NCI-H526 treated with DMSO at 0.1 percent for 48 hours (cell line): Measurements from ENCODE around the gene BTBD9.

ENCODE experiments used
- DNase-seq: peaks from one replicate; lab custom pipeline; 2025; lab: John Stamatoyannopoulos, UW

Gene BTBD9

DNA sequence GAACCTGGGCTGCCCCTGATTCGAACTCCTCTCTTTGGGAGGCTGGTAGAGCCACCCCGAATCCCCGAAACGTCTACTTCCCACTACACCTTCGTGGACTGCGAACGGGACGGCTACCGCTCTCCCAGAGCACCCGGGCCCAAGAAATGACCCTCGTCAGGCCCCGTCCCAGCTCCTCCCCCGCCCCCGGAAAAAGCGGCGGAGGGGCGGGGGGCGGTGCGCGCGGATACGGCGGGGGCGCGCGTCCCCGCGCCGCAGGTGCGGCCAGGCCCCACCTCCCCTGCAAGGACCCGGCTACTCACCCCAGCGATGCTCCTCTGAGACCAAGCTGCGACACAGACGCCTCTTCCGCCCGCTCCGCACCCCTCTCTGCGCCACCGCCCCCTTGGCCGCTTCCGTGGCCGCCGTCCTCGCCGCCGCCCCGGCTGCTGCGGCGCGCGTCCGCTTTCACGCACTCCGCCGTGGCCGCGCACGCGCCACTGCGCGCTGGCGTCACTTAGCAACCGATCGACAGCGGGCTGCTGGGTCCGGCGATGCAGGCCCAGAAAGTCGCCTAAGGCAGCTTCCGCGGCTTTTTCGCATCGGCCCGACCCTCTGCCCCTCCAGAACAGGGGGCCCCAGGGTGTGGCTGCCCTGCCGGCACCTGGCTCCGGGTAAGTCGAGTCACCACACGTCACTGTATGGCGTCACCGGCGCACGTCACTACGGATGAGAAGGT, at the start of gene BTBD9:
Gene BTBD9, minus strand, starts transcription at position 432 of the 718 bp plus-strand sequence.
- DNase-seq: peak; percentile 70

DNA sequence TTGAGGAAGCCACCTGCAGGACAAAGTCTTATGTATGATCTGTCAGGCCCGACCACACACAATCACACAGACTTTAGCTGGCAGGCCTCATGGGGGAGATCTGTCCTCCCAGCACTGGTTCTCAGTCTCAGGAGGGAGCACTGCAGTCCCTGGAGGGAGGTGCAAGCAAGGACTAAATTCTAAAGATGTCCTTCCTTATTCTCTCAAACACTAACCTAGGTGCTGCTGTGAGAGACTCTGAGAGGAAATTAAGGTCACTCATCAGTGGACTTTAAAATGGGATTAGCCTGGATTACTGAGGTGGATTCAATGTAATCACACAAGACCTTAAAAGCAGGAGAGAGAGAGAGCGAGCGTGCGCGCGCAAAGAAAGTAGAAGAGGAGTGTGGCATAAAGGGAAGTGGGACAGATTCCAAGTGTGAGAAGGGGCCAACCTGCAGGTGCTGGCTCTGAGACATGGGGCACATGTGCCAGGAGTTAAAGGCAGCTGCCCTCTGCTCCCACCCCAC, 48.9 kb upstream of the BTBD9 start:
- no peak for DNase-seq

DNA sequence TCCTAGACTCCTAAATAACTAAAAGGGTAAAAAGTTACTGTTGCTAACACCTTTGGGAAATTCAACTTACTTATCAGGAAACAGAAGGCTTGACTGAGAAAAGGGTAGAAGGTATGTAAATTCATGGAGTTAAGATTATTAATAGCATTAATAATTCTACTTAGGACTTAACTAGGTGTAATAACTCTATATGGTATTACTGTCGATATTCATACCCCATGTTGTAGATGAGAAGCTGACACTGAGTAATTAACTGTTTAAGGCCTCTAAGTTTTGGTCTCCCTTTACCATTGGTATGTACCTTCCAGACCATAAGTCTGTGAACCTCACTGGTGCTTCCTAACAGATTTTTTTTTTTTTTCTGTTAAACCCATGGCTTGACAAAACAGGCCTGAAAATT, 47.8 kb upstream of the BTBD9 start:
- no peak for DNase-seq

DNA sequence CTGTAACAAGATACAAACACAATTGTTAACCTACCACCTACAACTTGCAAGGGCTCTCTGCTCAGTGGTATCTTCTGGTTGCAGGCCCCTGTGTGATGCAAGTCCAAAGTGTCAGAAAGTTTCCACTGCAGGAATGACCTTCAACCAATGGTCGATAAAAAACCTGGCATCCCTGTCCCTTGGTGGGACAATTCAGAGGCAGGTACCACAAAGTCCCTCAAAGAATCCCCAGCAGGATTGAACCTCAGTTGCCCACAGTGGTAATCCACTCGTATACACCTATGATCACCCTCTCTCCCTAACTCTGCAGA, 47.3 kb upstream of the BTBD9 start:
- DNase-seq: no peak

DNA sequence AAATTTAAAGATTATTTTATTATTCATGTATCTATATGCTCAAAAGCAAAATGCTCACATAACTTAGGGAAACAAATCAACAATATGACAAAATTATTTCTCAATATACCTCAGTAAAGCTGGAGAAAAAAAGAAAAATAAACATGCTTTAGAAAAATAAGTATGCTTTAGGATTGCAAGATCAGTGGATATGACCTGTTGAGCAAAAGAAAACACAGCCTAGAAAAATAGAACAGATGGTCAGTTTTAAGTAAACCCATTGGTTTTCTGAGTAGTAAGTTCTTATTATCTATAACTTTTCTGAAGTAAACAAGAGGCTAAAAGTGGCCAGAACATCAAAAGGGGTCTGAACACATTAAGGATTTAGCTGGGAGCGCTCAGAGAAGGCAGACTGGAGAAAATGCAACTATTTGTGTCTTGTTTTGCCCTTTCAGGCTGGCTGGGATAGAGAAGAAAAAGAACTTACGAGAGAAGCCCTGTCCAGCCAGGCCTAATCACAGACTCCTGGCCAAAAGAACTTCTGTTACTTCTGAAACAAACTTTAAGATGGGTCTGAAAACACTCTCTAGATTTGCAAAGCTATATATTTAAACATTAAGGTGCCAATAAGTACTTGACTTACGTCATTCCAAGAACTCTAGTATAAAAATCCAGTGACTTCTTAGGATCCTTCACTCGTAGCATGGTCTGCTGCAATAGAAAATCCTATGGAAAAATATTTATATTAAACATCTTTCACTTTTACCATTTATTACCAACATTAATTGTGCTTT, 46.7 kb upstream of the BTBD9 start:
- no peak for DNase-seq

DNA sequence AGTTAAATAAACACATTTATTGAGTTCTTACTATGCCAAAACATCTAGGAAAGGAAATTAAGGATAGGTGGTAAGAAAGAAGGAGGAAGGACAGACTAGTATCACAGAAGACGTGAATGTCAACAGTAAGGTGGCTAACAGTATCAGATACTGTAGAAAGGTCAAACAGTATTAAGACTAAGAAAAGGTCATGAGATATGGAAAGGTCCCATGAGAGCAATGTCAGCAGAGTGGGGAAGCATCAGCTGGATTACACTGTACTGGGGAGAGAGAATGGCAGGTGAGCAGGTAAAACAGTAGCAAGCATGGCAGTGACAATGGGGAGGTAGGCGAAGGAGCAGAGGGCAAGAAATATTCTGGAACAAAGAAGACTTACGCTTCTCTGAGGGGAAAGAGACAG, 45.2 kb upstream of the BTBD9 start:
- no peak for DNase-seq

DNA sequence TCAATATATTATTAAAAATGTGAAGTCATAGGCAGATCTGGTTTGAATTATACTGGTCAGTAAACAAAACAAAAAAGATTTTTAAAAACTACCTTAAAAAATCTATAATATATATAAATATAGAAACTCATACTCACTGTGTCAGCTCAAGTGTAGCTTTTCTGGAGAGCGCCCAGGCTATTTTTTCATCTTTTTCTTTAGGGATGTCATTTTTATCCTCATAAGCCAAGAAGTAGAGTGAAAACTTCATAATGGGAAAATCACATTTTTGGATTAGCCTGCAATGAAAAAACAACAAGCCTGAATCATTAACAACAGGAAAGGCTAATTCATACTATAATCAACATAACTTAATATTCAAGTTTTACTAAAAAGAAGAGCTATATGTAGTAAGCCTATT, 44.5 kb upstream of the BTBD9 start:
- no peak for DNase-seq

DNA sequence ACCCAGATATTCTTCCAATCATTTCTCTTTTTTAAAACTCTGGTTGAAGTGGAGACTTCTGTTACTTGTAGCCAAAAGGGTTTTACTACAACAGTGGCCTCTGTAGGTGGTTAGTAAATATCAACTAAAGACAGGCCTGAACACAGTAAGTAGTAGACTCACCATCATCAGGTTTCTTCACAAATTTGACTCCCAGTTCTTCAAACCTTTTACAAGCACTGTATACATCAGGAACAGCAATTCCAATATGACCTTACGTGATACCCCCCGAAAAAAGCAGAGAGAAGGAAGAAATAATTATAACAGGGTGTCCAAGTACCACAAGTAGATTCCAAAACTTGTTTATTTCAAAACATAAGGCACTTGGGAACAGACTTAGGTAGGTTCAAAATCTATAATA, 42.1 kb upstream of the BTBD9 start:
- DNase-seq: no peak

DNA sequence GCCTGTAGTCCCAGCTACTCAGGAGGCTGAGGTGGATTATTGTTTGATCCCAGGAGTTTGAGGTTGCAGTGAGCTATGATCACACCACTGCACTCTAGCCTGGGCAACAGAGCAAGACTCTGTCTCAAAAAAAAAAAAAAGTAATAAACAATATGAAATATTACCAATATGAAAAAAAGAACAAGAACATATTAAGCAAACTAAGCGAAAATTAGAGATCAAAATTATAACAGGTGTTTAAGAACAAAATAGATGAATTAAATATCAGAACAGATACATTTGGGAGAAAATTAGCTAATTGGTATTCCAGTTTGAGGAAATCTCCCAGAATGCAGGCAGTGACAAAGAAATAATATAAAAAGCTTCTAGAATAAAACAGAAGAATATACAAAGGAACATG, 39.9 kb upstream of the BTBD9 start:
- no peak for DNase-seq

DNA sequence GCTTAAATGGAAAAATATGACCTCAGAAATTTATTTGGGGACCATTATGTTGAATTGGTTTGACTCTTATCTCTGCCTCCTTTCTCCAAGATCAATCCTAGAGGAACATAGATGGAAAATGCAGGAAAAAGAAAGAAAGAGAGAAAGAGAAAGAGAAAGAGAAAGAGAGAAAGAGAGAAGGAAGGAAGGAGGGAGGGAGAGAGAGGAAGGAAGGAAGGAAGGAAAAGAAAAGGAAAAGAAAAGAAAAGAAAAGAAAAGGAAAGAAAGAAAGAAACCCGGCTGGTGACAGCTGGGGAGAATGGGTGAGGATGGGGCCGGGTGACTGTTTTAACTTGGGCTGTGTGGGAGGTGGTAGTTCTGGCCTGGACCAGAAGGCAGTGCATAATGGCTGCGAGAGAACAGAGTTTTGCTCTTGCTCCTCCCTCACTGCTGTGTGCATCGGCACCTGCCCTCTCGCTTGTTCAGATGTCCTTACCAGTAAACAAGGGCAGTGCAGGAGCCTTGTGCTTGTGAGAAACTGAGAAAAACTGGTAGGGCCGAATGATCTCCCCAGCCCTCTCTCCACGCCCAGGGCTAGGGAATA, 38.5 kb upstream of the BTBD9 start:
- DNase-seq: no peak

DNA sequence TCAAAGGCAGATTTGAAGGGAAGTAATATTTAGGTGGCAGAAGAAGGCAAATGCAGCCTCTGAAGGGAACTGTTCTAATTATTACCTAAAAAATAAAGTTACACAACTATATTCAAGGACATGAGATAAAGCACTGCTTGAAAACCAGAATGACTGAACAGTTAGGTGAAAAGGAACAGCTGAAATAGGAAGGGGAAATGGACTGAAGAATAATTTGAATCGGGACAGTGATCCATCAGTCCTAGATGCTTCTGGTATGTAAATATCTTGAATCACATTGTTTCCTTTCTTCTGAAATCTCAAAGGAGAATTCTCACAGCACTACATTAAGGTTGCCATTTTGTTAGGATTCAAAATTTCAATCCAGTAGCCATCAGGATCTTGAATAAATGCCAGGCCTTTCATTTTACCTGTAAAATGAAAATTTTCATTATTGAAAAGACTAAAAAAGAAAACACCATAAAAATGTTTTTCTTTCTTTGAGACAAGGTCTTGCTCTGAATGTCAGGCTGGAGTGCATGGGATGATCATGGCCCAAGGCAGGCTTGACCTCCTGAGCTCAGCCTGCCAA, 37.3 kb upstream of the BTBD9 start:
- DNase-seq: no peak

DNA sequence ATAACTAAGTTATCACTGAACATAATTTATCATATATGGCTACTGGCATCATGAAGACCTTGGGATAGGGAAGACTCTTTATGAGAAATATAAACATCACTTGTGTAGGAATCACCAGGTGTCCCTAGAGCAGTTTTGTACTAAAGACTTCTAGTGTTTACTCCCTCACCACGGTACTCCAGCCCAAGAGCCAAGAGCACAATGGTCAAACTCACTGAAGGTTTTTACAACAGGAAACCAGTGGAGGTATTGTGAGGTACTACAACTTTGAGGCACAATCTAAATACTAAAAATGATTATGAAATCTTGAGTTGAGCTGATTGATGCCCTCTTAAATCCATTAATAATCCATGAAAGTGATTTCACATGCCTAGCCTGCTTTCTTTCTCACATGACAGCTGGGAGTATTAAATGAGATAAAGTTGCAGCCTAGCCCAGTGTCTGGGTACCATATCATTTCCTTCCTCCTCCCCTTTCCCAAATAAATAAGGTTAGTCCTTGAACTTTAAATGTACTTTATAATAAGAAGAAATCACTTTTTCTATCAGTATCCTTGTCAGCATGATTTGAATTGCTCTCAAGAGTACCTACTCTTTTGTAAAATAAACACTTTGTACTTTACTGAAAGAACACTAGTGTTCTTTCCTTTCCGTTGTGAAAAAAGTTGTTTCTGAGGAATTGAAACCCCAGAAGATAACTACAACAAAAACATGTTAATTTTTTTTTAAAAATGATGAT, 36.7 kb upstream of the BTBD9 start:
- no peak for DNase-seq

DNA sequence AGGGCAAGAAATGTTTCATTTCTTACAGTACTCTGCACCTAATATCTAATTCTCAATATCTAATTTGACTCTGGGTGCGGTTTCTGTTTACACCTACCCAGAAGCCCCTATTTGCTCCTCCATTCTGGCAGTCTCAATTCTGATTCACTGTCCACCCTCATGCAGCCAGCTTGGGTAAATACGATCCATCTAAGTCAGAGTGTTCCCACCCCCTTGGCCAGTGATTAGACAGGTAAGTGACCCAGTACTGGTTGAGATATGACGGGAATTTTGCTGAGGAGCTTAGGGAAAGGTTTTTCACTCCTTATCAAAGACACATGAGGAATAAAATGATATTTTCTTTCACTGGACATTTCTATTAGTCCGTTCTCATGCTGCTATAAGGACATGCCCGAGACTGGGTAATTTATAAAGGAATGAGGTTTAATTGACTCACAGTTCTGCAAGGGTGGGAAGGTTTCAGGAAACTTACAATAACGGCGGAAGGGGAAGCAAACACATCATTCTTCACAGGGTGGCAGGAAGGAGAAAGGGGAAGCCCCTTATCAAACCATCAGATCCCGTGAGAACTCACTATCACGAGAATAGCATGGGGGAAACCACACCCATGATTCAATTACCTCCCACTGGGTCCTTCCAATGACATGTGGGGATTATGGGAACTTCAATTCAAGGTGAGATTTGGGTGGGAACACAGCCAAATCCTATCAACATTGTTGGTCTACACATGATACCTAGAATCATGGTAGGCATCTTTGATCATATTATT, 33.9 kb upstream of the BTBD9 start:
- DNase-seq: no peak

DNA sequence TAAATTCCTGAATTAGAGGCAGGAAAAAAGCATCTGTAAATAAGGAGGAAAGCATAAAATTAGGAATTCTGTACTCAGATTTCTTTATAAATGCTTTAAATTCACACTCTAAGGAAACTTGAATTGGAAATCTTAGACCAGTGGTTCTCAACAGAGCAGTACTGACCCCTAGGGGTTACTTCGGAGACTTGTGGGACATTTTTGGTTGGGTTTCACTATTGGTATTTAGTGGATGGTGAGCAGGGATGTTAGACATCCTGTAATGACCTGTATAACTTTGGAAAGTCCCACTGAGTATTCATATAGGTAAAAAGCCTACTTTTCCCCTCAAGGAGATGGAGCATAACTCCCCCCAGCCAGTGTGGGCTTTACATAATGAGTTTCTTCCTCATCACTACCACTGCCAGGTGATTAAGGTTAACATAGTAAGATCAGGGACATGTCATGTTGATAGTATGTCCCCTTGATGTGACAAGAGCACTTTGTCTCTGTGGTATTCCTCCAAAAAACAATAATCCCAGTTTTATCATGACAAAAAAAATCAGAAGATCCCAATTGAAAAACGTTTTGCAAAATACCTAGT, 32.2 kb upstream of the BTBD9 start:
- DNase-seq: peak; percentile 76

DNA sequence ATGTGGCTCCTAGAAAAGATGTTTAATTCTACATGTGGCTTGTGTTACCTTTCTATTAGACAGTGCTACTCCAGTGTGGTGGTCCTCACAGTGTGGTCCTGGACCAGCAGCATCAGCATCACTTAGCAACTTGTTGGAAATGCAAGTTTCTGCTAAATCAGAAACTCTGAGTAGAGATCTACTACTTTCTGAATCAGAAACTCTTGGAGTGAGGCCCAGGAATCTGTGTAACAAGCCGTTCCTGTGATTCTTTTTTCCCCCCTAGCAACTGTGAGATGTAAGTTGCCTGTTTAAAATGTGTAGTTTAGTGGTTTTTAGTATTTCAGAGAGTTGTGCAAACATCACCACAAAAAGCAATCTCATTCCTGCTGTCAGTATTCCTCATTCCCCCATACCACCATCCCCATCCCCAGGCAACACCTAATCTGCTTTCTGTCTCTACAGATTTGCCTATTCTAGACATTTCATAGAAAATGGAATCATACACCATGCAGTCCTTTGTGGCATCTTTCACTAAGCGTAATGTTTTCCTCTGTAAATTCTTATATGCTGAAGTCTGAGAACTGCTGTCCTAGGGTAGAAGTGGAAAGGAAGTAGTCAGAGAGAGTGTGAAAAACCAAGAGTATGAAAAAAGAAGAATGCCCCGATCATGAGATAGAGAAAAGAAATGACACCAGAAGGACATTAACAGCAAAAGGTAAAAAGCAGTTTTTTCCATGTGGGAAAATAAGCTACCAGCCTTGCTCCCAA, 18.9 kb upstream of the BTBD9 start:
- DNase-seq: no peak

DNA sequence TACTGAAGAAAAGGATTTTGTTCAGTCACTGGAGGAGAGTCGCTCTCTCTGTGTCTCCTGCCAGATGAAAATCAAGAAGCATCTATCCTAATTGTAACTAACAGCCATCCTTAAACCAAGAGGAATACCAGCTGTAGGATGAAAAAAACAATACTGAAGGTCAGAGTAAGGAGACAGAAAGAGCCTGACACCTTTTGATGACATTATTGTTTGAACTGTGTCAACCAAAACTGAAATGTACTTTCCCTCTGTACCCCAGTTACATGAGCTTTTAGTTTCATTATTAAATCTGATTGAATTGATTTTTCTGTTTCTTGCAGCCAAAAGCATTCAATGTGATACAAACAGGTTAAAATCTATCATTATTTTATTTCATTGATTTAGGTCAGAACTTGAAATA, 17.2 kb upstream of the BTBD9 start:
- no peak for DNase-seq

DNA sequence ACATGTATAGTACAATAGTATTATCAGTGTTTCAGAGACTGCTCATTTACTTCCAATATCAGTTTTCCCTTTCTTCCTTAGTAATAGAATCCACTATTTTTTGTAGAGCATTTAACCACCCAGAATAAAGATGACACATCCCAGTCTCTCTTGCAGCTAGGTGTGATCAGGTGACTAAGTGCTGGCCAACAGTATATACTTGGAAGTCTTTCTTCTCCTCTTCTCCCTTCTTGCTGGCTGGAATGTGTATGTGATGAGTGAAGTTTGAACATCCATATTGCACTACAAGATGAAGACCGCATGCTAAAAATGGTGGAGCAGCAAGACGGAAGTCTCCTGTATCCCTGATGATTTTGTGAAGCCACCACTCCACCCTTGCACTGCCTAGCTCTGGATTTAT, 14.5 kb upstream of the BTBD9 start:
- no peak for DNase-seq

DNA sequence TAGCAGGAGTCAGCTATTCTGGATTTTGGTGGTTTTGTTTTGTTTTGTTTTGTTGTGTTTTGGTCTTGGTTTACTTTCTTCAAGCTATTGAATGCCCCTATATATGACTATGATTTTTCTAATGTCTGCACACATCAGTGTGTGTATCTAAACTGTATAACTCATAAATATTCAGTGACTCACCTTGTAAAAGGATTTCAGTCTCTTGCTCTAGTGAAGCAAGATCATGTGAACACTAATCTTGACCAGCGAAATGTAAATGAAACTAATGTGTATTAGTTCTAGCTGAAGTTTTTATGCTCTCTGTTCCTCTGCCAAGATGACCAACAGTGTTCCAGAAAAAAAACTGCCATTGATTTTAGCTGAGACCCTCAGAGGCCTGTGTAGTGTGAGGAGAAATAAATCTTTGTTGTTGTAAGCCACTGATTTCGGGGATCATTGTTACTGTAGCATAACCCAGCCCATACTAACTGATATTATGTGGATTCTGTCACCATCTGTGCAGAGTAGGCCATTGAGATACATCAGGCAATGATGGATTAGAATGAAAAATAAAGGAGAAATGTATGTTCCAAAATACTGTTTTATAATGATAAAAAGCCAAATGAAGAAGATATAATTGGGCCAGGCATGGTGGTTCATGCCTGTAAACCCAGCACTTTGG, 11.5 kb upstream of the BTBD9 start:
- no peak for DNase-seq

DNA sequence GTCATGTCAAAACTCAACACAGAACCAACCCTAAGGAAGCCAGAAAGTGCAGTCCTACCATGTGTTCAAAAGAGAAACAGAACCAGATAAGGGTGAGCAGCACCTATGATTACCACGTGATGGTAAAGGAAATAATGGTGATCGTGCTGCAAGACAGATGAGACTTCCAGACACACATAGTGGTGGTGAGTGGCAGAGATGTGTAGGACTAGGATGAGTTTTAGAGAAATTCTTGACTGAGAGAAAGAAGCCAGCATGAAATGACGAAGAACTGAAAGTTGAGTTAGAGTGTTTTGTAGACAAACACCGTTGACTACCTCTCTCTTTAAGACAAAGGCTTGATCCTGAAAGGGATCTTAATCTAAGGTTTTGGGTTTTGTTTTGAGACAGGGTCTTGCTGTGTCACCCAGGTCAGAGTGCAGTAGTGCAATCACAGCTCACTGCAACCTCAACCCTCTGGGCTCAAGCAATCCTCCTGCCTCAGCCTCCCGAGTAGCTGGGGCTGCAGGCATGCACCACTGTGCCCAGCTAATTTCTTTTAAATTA, 10.6 kb upstream of the BTBD9 start:
- DNase-seq: no peak

DNA sequence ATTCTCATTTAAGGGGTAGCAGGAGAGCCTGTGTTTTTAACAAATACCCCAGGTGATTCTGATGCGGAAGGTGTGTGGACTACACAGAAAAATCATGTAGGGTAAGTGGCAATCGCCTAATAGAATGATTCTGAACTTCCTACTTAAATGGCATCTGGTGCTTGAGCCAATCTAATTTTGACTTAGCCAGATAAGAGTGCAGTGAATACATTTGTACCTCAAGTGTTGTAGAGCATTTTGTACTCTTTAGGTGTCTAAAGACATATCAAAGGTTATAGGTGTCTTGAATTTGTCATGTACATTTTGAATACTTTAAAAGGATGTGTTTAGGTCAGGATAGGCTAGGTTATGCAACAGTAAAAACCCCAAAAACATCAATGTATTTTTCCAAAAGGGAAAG, 10.0 kb upstream of the BTBD9 start:
- no peak for DNase-seq
